SK-N-SH treated with all-trans-retinoic acid at 6 μM for 48 hours (cell line): Measurements from ENCODE around the gene GPR153.

ENCODE experiments used
- ARNTL ChIP-seq: fragments of 450-650 bp; formaldehyde crosslinking; IDR thresholded peaks from 2 replicates; pipeline ENCODE4 v1.5.0; 2020; ENCODE audit warnings: low read depth, mild to moderate bottlenecking, moderate library complexity, borderline replicate concordance
- TCF4 ChIP-seq: fragments of 250-450 bp; sonication (Bioruptor Pico); IDR thresholded peaks from 2 replicates; pipeline ENCODE4 v1.8.0; 2021; ENCODE audit warnings: mild to moderate bottlenecking, moderate library complexity, borderline replicate concordance

GRCh38 chr1:6199298-6200187, 61.4 kb downstream of the GPR153 start, which contains the start of gene RPL22:
- TF ChIP-seq ARNTL (CRISPR knock-in tag) = no peak
- TF ChIP-seq TCF4 (CRISPR knock-in tag) = no peak
